H1 (cell line): ENCODE data around the gene MYLK2. TPM values are rescaled to one million over a fixed set of nuclear protein-coding genes. Genes with fewer than 3 reads are reported as not detected.

Source experiments
- CTCF ChIA-PET: fragments of 300-600 bp; sonication (Branson Sonifier 250); formaldehyde crosslinking; loops from one replicate; lab custom pipeline; 2021; ENCODE audit not compliant: partially characterized antibody; lab: Charles Lee
- POLR2A ChIA-PET: fragments of 300-600 bp; sonication (Branson Sonifier 250); formaldehyde crosslinking; loops from one replicate; lab custom pipeline; 2021; ENCODE audit warnings: inconsistent platforms; ENCODE audit not compliant: partially characterized antibody; lab: Charles Lee
- DNase-seq, 2 experiments: peaks; one replicate each; pipeline versions ENCODE4 v3.0.0 to v3.0.0-alpha.2; 2010 to 2022; ENCODE audit warnings: low spot score in 2 of 2, low read depth in 1 of 2, mixed read lengths in 1 of 2
- FAIRE-seq: peaks from 2 replicates; lab custom pipeline; 2011; peaks lifted over from hg19 to GRCh38; lab: Jason Lieb, UNC
- H2AFZ ChIP-seq: 2 replicates; pipeline ENCODE4 v1.8.1; 2012; ENCODE audit warnings: low read length, inconsistent platforms
- H2AK5ac ChIP-seq: 2 replicates; pipeline ENCODE4 v1.6.1; 2013; ENCODE audit warnings: low read depth, low read length
- H2BK120ac ChIP-seq: replicated peaks from 2 replicates; pipeline ENCODE3; 2013; ENCODE audit warnings: low read depth, low read length, inconsistent platforms
- H2BK12ac ChIP-seq: 2 replicates; pipeline ENCODE4 v1.6.1; 2013; ENCODE audit warnings: low read depth, low read length
- H2BK15ac ChIP-seq: 2 replicates; pipeline ENCODE4 v1.6.1; 2013; ENCODE audit warnings: low read length
- H2BK20ac ChIP-seq: 2 replicates; pipeline ENCODE4 v1.6.1; 2013; ENCODE audit warnings: low read length
- H2BK5ac ChIP-seq: 2 replicates; pipeline ENCODE4 v1.6.1; 2013; ENCODE audit warnings: low read depth, low read length
- H3K14ac ChIP-seq: 2 replicates; pipeline ENCODE4 v1.6.1; 2013; ENCODE audit warnings: inconsistent platforms; ENCODE audit not compliant: insufficient read length
- H3K18ac ChIP-seq: 2 replicates; pipeline ENCODE4 v1.6.1; 2013; ENCODE audit warnings: low read length; ENCODE audit errors: extremely low read depth
- H3K23ac ChIP-seq: 2 replicates; pipeline ENCODE4 v1.6.1; 2013; ENCODE audit warnings: inconsistent platforms; ENCODE audit not compliant: insufficient read length
- H3K23me2 ChIP-seq: 2 replicates; pipeline ENCODE4 v1.6.1; 2013; ENCODE audit warnings: low read depth, low read length
- H3K27ac ChIP-seq: 2 replicates; pipeline ENCODE4 v1.6.1; 2011; ENCODE audit warnings: low read depth, low read length, inconsistent platforms
- H3K27me3 ChIP-seq, 4 experiments: replicated peaks in 1 of 4; 1 replicate in 1 of 4; 2 replicates in 3 of 4; pipeline versions ENCODE4 v1.6.1 to v1.8.1; 2011 to 2013; ENCODE audit warnings: low read length in 3 of 4, mild to moderate bottlenecking in 3 of 4, inconsistent platforms in 2 of 4, mixed read lengths in 2 of 4, moderate library complexity in 1 of 4; ENCODE audit not compliant: control insufficient read depth in 3 of 4, insufficient read depth in 3 of 4; ENCODE audit errors: extremely low read depth in 1 of 4
- H3K36me3 ChIP-seq, 4 experiments: 2 replicates each; pipeline versions ENCODE4 v1.6.1 to v1.8.1; 2011 to 2013; ENCODE audit warnings: mild to moderate bottlenecking in 4 of 4, low read length in 3 of 4, moderate library complexity in 2 of 4, control low read depth in 1 of 4, inconsistent platforms in 1 of 4; ENCODE audit not compliant: insufficient read depth in 4 of 4, control insufficient read depth in 2 of 4
- H3K4ac ChIP-seq: replicated peaks from 2 replicates; pipeline ENCODE3; 2013; ENCODE audit warnings: low read length, low read depth, mixed read lengths, inconsistent platforms; ENCODE audit not compliant: insufficient read length
- H3K4me1 ChIP-seq, 4 experiments: replicated peaks in 1 of 4; 1 replicate in 1 of 4; 2 replicates in 3 of 4; pipeline versions ENCODE4 v1.6.1 to v1.8.1; 2011 to 2013; ENCODE audit warnings: low read length in 3 of 4, inconsistent platforms in 2 of 4, mixed read lengths in 1 of 4; ENCODE audit not compliant: insufficient read depth in 4 of 4, control insufficient read depth in 3 of 4
- H3K4me2 ChIP-seq, 2 experiments: 2 replicates each; pipeline versions ENCODE4 v1.6.1 to v1.8.1; 2011 to 2013; ENCODE audit warnings: low read depth in 2 of 2, low read length in 2 of 2, control low read depth in 1 of 2, inconsistent platforms in 1 of 2, mild to moderate bottlenecking in 1 of 2; ENCODE audit not compliant: insufficient read depth in 1 of 2
- H3K4me3 ChIP-seq, 4 experiments: fragments of 200-600, 300-600 bp in 1 of 4; sonication (generic), shearing (Covaris generic), sonication (Bioruptor Twin) in 1 of 4; 2 replicates each; pipeline versions ENCODE4 v1.5.1 to v1.8.1; 2011 to 2016; ENCODE audit warnings: low read length in 4 of 4, low read depth in 3 of 4, control low read depth in 2 of 4, inconsistent platforms in 2 of 4, mild to moderate bottlenecking in 2 of 4, mixed read lengths in 1 of 4, moderate library complexity in 1 of 4; ENCODE audit not compliant: insufficient read depth in 2 of 4; ENCODE audit errors: extremely low read depth in 1 of 4
- H3K56ac ChIP-seq: replicated peaks from 2 replicates; pipeline ENCODE3; 2013; ENCODE audit warnings: low read depth, mild to moderate bottlenecking, mixed read lengths, low read length, inconsistent platforms; ENCODE audit not compliant: insufficient read length
- H3K79me1 ChIP-seq: 2 replicates; pipeline ENCODE4 v1.6.1; 2013; ENCODE audit warnings: low read depth, low read length, control low read depth
- H3K79me2 ChIP-seq, 2 experiments: 2 replicates each; pipeline versions ENCODE4 v1.6.1 to v1.8.1; 2012 to 2013; ENCODE audit warnings: low read length in 2 of 2, mild to moderate bottlenecking in 2 of 2, inconsistent platforms in 1 of 2; ENCODE audit not compliant: insufficient read depth in 2 of 2, control insufficient read depth in 1 of 2
- H3K9ac ChIP-seq, 4 experiments: replicated peaks in 1 of 4; 1 replicate in 1 of 4; 2 replicates in 3 of 4; pipeline versions ENCODE4 v1.6.1 to v1.8.1; 2011 to 2013; ENCODE audit warnings: low read depth in 3 of 4, low read length in 3 of 4, control low read depth in 2 of 4, mild to moderate bottlenecking in 2 of 4, moderate library complexity in 2 of 4, inconsistent platforms in 1 of 4; ENCODE audit errors: extremely low read depth in 1 of 4
- H3K9me3 ChIP-seq, 2 experiments: 2 replicates each; pipeline versions ENCODE4 v1.6.1 to v1.8.1; 2012 to 2013; ENCODE audit warnings: mild to moderate bottlenecking in 2 of 2, moderate library complexity in 2 of 2, control low read depth in 1 of 2, inconsistent platforms in 1 of 2, low read depth in 1 of 2, low read length in 1 of 2, mixed read lengths in 1 of 2; ENCODE audit not compliant: insufficient read depth in 2 of 2
- H4K20me1 ChIP-seq, 2 experiments: replicated peaks in 1 of 2; 2 replicates each; pipeline versions ENCODE3 to v1.8.1; 2011 to 2013; ENCODE audit warnings: inconsistent platforms in 2 of 2, low read length in 2 of 2, mild to moderate bottlenecking in 1 of 2; ENCODE audit not compliant: insufficient read depth in 2 of 2, control insufficient read depth in 1 of 2
- H4K5ac ChIP-seq: 2 replicates; pipeline ENCODE4 v1.6.1; 2013; ENCODE audit warnings: low read length, low read depth, mixed read lengths, inconsistent platforms; ENCODE audit not compliant: insufficient read length
- H4K8ac ChIP-seq: 2 replicates; pipeline ENCODE4 v1.8.0; 2013; ENCODE audit warnings: mild to moderate bottlenecking, moderate library complexity, low read length, inconsistent platforms; ENCODE audit not compliant: insufficient read depth; ENCODE audit errors: extremely low read depth
- H4K91ac ChIP-seq: replicated peaks from 2 replicates; pipeline ENCODE3; 2013; ENCODE audit warnings: low read length, mixed read lengths, inconsistent platforms; ENCODE audit not compliant: insufficient read length
- CBX8 ChIP-seq: fragments of 300-800, 300-1000 bp; sonication (generic); IDR thresholded peaks from 2 replicates; pipeline ENCODE4 v1.7.1; 2016; ENCODE audit warnings: low read depth, low read length, borderline replicate concordance
- CEBPB ChIP-seq: IDR thresholded peaks from 2 replicates; pipeline ENCODE4 v1.6.1; 2012; ENCODE audit warnings: low read depth, low read length
- GTF2F1 ChIP-seq: IDR thresholded peaks from 2 replicates; pipeline ENCODE4 v1.6.1; 2012; ENCODE audit warnings: low read depth, low read length, improper control_type of control experiment, borderline replicate concordance
- HDAC6 ChIP-seq: IDR thresholded peaks from one replicate; pipeline ENCODE4 v1.7.1; 2012; ENCODE audit warnings: low read depth, mild to moderate bottlenecking, inconsistent platforms, low read length, moderate library complexity
- JUN ChIP-seq: IDR thresholded peaks from 2 replicates; pipeline ENCODE4 v1.6.1; 2011; ENCODE audit warnings: low read depth, mild to moderate bottlenecking, improper control_type of control experiment, low read length
- KDM4A ChIP-seq: IDR thresholded peaks from one replicate; pipeline ENCODE4 v1.7.1; 2012; ENCODE audit warnings: low read depth, mild to moderate bottlenecking, moderate library complexity, low read length, inconsistent platforms; ENCODE audit not compliant: severe bottlenecking
- NANOG ChIP-seq: IDR thresholded peaks from 2 replicates; pipeline ENCODE4 v1.6.1; 2011; ENCODE audit warnings: low read length, low read depth, mild to moderate bottlenecking, inconsistent platforms; ENCODE audit not compliant: insufficient read depth, poor library complexity, severe bottlenecking
- POU5F1 ChIP-seq: IDR thresholded peaks from 2 replicates; pipeline ENCODE4 v1.6.1; 2011; ENCODE audit warnings: low read depth, mild to moderate bottlenecking, low read length, moderate library complexity
- SIN3A ChIP-seq, 2 experiments: IDR thresholded peaks in 1 of 2; conservative IDR thresholded peaks in 1 of 2; 2 replicates each; pipeline ENCODE4 v1.6.1; 2011 to 2012; ENCODE audit warnings: low read length in 2 of 2, improper control_type of control experiment in 1 of 2, low read depth in 1 of 2, mild to moderate bottlenecking in 1 of 2
- SIRT6 ChIP-seq: IDR thresholded peaks from one replicate; pipeline ENCODE4 v1.7.1; 2012; ENCODE audit warnings: low read length, inconsistent platforms
- SP2 ChIP-seq: IDR thresholded peaks from 2 replicates; pipeline ENCODE4 v1.6.1; 2012; ENCODE audit warnings: mild to moderate bottlenecking, low read length, inconsistent platforms
- SP4 ChIP-seq: IDR thresholded peaks from 2 replicates; pipeline ENCODE4 v1.6.1; 2012; ENCODE audit warnings: low read length, inconsistent platforms
- SRF ChIP-seq: IDR thresholded peaks from 2 replicates; pipeline ENCODE4 v1.6.1; 2011; ENCODE audit warnings: mild to moderate bottlenecking, low read depth, low read length, moderate library complexity
- TAF7 ChIP-seq: optimal IDR thresholded peaks from 2 replicates; pipeline ENCODE3; 2011; ENCODE audit warnings: low read depth, mild to moderate bottlenecking, inconsistent platforms, low read length, moderate library complexity, borderline replicate concordance
- TBP ChIP-seq: IDR thresholded peaks from 2 replicates; pipeline ENCODE4 v1.6.1; 2011; ENCODE audit warnings: low read depth, low read length, improper control_type of control experiment
- TCF12 ChIP-seq: IDR thresholded peaks from 2 replicates; pipeline ENCODE4 v1.6.1; 2011; ENCODE audit warnings: low read depth, mild to moderate bottlenecking, low read length
- WGBS, 2 experiments: shearing (Covaris generic) in 1 of 2; methylation state at CpG; one replicate each; pipeline versions ENCODE4 v1.1.6 to v1.1.7; 2013 to 2015; ENCODE audit warnings: low lambda C conversion rate in 2 of 2, mixed read lengths in 2 of 2, inconsistent platforms in 1 of 2, low coverage in 1 of 2, missing lambda C conversion rate in 1 of 2; ENCODE audit not compliant: insufficient replicate concordance in 2 of 2, insufficient coverage in 1 of 2, insufficient read length in 1 of 2; ENCODE audit errors: extremely low coverage in 1 of 2, missing lambda C conversion rate in 1 of 2; 5-methylcytosine and 5-hydroxymethylcytosine counted together
- polyA plus RNA-seq, 7 experiments: library from polyadenylated mRNA; depleted of rRNA in 3 of 7; stranded (reverse) in 5 of 7; unstranded in 2 of 7; fragments of >200 nt in 5 of 7; fragments of 200-250 nt in 2 of 7; gene quantifications; 1 replicate in 5 of 7; 2 replicates in 1 of 7; 4 replicates in 1 of 7; pipeline versions ENCODE4 v1.2.1 to v1.2.3, GENCODE V29; 2011 to 2013; ENCODE audit warnings: missing spikeins in 2 of 7, mixed read lengths in 2 of 7
- total RNA-seq: library from RNA; stranded (reverse); fragmentation: NEBNext Ultra II Directional; extraction: Animal tissue kit (Norgen Biotek cat#: 25700); gene quantifications from 2 replicates; pipeline ENCODE4 v1.2.1, GENCODE V29; 2021

Gene MYLK2
- total and polyA plus RNA-seq, 2 of the 8 experiments (the other 6 are each of a cell fraction or from before 2014, with no cell fraction given): 0.22 to 0.26 TPM

DNA sequence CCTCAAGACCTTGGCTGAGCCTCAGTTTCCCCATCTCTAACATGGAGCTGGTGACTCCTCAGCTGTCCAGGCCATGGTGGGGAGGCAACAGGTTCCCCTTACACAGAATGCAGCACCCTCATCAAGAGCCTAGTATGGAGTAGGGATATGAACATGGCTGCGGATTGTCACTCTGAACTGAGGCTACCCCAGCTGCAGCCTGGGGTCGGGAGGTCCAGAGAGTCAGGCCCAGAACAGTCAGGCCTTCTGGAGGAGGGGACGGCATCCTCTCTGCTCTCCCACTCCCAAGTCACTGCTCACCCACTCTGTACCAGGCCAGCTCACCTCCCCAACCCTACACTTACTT lies 27.6 kb downstream of the MYLK2 start:
- POLR2A ChIA-PET: interaction anchor here (1.1 kb wide), 1 partner anchor 23 kb away, joined by 3 read pairs; no protein-coding TSS in a partner anchor
- Histone ChIP-seq H2AFZ (no peak overlapping the region), H4K91ac (no peak overlapping the region), H3K36me3 (no peaks in the 10 kb centered on the region), H3K27me3 (peaks cover 5 to 35% (median 25%) of the 10 kb centered on the region in 4 experiments), H3K4ac (no peak overlapping the region), H3K79me2 (no peaks in the 10 kb centered on the region), H3K18ac (no peak overlapping the region), H2BK12ac (no peak overlapping the region; the same call in 1 of the 2 replicates), H2BK5ac (no peak overlapping the region), H4K20me1 (no peaks in the 10 kb centered on the region), H3K4me1 (peaks cover 4 to 28% (median 24%) of the 10 kb centered on the region in 4 experiments; a peak in 6 of 7 replicates), H3K56ac (no peak overlapping the region), H2BK15ac (no peak overlapping the region), H3K4me2 (no peak overlapping the region), H3K79me1 (no peaks in the 10 kb centered on the region), H2BK20ac (no peak overlapping the region), H3K9me3 (no peaks in the 10 kb centered on the region), H4K8ac (no peak overlapping the region), H3K23me2 (peaks cover 4% of the 10 kb centered on the region), H3K4me3 (no peak overlapping the region), H3K9ac (no peak overlapping the region), H4K5ac (no peak overlapping the region), H3K27ac (no peak overlapping the region), H3K14ac (no peak overlapping the region), H3K23ac (no peak overlapping the region), H2AK5ac (no peak overlapping the region), H2BK120ac (no peak overlapping the region)
- DNase-seq: no peak
- WGBS, 2 experiments: 80% methylated on average over 3 of the region's 3 CpGs; no CpG with 5 or more reads in 1 of the 2 experiments
- CTCF ChIA-PET: interaction anchor here (0.6 to 8.3 kb wide), 51 partner anchors 8 to 819 kb away, joined by 3 to 111 read pairs (median 4); partner anchors contain the start of genes HCK, MYLK2 and PDRG1
- no peak for FAIRE-seq
- TF ChIP-seq SRF: no peak
- TF ChIP-seq TCF12: no peak
- TF ChIP-seq SP2: no peak
- no peak for TF ChIP-seq KDM4A
- TF ChIP-seq SIN3A (conservative IDR thresholded peaks at IDR 0.05 in 1 of 2, IDR thresholded peaks at IDR 0.05 in 1 of 2; ENCODE audit: low read depth in 1 of 2, low read length in 2 of 2): no peak
- no peak for TF ChIP-seq CEBPB
- no peak for TF ChIP-seq TBP
- TF ChIP-seq HDAC6: no peak
- no peak for TF ChIP-seq SIRT6
- TF ChIP-seq POU5F1: no peak
- TF ChIP-seq GTF2F1: no peak
- TF ChIP-seq CBX8: no peak
- TF ChIP-seq NANOG: no peak
- no peak for TF ChIP-seq SP4
- no peak for TF ChIP-seq JUN
- TF ChIP-seq TAF7: no peak
